Spinal cord (tissue), 10 donors: Measurements from ENCODE around the gene DACT3. TPM values are rescaled to one million over a fixed set of nuclear protein-coding genes. Genes with fewer than 3 reads are reported as not detected.

ENCODE experiments used
- DNase-seq, 6 donors: peaks; one replicate each; pipeline versions ENCODE4 v3.0.0 to v3.0.0-alpha.2; 2013 to 2015; ENCODE audit warnings: low spot score in 6 of 6, low read depth in 4 of 6
- H3K27ac ChIP-seq: one replicate; pipeline ENCODE4 v1.5.1; 2013; ENCODE audit warnings: low read depth, low read length, control low read depth
- H3K27me3 ChIP-seq: one replicate; pipeline ENCODE4 v1.6.1; 2013; ENCODE audit warnings: low read length; ENCODE audit not compliant: control insufficient read depth, insufficient read depth
- H3K36me3 ChIP-seq: one replicate; pipeline ENCODE4 v1.6.1; 2013; ENCODE audit warnings: low read length; ENCODE audit not compliant: control insufficient read depth, insufficient read depth
- H3K4me1 ChIP-seq: one replicate; pipeline ENCODE4 v1.6.1; 2013; ENCODE audit warnings: low read length; ENCODE audit not compliant: control insufficient read depth, insufficient read depth
- H3K4me3 ChIP-seq: one replicate; pipeline ENCODE4 v1.5.1; 2013; ENCODE audit warnings: low read depth, low read length, control low read depth
- H3K9me3 ChIP-seq: one replicate; pipeline ENCODE4 v1.6.1; 2013; ENCODE audit warnings: low read length; ENCODE audit not compliant: control insufficient read depth, insufficient read depth
- WGBS: methylation state at CpG from one replicate; pipeline ENCODE4 v1.1.5; 2013; ENCODE audit warnings: missing lambda C conversion rate; ENCODE audit not compliant: insufficient coverage; 5-methylcytosine and 5-hydroxymethylcytosine counted together
- long read RNA-seq, 4 donors: transcript quantifications; one replicate each; lab custom pipeline, GENCODE V29; 2026
- polyA plus RNA-seq, 2 donors: library from polyadenylated mRNA; unstranded; fragments of 120-200 nt; gene quantifications; one replicate each; pipeline ENCODE4 v1.2.1, GENCODE V29; 2013; ENCODE audit not compliant: insufficient read length in 2 of 2
- total RNA-seq, 2 donors: library from RNA; depleted of rRNA in 1 of 2; stranded (reverse); fragments of 120-200 nt in 1 of 2; fragments of >200 nt in 1 of 2; gene quantifications; one replicate each; pipeline versions ENCODE4 v1.2.3 to v1.2.4, GENCODE V29; 2013 to 2014
- donor health status: healthy.

The DACT3 gene, protein sequence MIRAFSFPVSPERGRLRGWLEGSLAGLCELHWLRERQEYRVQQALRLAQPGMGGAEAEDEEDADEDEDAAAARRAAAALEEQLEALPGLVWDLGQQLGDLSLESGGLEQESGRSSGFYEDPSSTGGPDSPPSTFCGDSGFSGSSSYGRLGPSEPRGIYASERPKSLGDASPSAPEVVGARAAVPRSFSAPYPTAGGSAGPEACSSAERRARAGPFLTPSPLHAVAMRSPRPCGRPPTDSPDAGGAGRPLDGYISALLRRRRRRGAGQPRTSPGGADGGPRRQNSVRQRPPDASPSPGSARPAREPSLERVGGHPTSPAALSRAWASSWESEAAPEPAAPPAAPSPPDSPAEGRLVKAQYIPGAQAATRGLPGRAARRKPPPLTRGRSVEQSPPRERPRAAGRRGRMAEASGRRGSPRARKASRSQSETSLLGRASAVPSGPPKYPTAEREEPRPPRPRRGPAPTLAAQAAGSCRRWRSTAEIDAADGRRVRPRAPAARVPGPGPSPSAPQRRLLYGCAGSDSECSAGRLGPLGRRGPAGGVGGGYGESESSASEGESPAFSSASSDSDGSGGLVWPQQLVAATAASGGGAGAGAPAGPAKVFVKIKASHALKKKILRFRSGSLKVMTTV
- total RNA-seq (10 to 100 TPM; 12.8 to 18.4 TPM), polyA plus RNA-seq (10 to 100 TPM; 50.0 to 50.8 TPM)
- long read RNA-seq, donor 1, transcript DACT3-202 (4 exons, 2,834 nt): major isoform, 11 of 12 reads
- long read RNA-seq, donor 1, partial matches to known transcripts: 0 of 12 reads
- long read RNA-seq, donor 1, other reads (novel, unspliced or antisense): 0 of 12 reads
- long read RNA-seq, donor 2, partial matches to known transcripts: 0 of 3 reads
- long read RNA-seq, donor 2, other reads (novel, unspliced or antisense): 0 of 3 reads
- long read RNA-seq, donor 3, partial matches to known transcripts: 0 of 1 reads
- long read RNA-seq, donor 3, other reads (novel, unspliced or antisense): 0 of 1 reads
- long read RNA-seq, donor 4, transcript DACT3-202 (4 exons, 2,834 nt): major isoform, 10 of 10 reads
- long read RNA-seq, donor 4, partial matches to known transcripts: 0 of 10 reads
- long read RNA-seq, donor 4, other reads (novel, unspliced or antisense): 0 of 10 reads

- peak; percentile 97 to 100 (median 100) for DNase-seq
- Histone ChIP-seq H3K4me3 (peak within 1 kb of the TSS; percentile 71), H3K4me1 (peaks cover 24% of the 10 kb centered on the region), H3K9me3 (no peaks in the 10 kb centered on the region), H3K27me3 (no peaks in the 10 kb centered on the region), H3K36me3 (peaks cover 5% of the 10 kb centered on the region), H3K27ac (peak within 1 kb of the TSS; percentile 85)
- 0% methylated on average over 45 of the region's 61 CpGs for WGBS
These were observed at the start of gene DACT3 for GRCh38 chr19:46661020-46661731. TSS of gene DACT3 (minus strand) at chr19:46661182. CDS start at chr19:46661064, 118 bp downstream.

- 72% methylated on average over 16 of the region's 25 CpGs for WGBS
- no peak for DNase-seq
- no peak overlapping the region for H3K27ac ChIP-seq
- H3K9me3 ChIP-seq: no peaks in the 10 kb centered on the region
- H3K27me3 ChIP-seq: no peaks in the 10 kb centered on the region
- no peak overlapping the region for H3K4me3 ChIP-seq
- peaks cover 19% of the 10 kb centered on the region for H3K4me1 ChIP-seq
- H3K36me3 ChIP-seq: peaks cover 33% of the 10 kb centered on the region
These were observed 49.7 kb upstream of the DACT3 start for GRCh38 chr19:46710687-46711086.

DNA sequence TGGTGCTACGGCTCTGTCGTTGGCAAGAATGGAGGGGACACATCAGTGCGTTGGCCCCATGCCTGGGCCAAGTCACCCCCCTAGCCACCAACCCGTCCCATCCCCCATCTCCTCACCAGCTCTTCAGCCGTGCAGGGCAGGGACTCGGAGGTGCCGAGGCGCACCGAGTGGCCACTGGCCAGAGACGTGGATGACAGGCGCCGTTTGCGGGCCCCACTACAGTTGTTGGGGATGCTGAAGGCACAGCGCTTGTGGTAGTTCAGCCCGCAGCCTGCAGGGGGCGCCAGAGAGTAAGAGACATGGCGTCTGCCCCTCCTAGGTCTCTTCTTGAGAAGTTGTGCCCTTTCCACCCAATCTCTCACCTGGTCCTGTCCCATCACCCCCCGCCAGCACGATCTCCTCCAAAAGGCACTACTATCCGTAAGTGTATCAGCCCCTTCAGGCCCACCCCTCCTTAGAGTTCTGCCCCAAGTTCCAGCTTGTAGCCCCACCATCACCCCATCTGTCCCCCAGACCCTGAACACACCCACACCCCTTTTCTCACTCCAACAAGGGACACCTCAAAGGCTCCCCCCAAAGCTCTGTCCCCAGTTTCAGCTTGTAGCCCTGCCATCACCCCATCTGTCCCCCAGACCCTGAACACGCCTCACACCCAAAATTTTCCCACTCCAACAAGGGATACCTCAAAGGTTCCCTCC, 43.5 kb upstream of the DACT3 start:
- Histone ChIP-seq H3K27ac (no peak overlapping the region), H3K4me1 (no peaks in the 10 kb centered on the region), H3K4me3 (no peak overlapping the region), H3K9me3 (no peaks in the 10 kb centered on the region), H3K27me3 (no peaks in the 10 kb centered on the region), H3K36me3 (peaks cover 64% of the 10 kb centered on the region)
- 39% methylated on average over 21 of the region's 21 CpGs for WGBS
- peak in 2 of 6 donors; percentile 20 to 47 for DNase-seq

GRCh38 chr19:46700704-46701103, 39.7 kb upstream of the DACT3 start:
- H3K36me3 ChIP-seq: peaks cover 72% of the 10 kb centered on the region

DNA sequence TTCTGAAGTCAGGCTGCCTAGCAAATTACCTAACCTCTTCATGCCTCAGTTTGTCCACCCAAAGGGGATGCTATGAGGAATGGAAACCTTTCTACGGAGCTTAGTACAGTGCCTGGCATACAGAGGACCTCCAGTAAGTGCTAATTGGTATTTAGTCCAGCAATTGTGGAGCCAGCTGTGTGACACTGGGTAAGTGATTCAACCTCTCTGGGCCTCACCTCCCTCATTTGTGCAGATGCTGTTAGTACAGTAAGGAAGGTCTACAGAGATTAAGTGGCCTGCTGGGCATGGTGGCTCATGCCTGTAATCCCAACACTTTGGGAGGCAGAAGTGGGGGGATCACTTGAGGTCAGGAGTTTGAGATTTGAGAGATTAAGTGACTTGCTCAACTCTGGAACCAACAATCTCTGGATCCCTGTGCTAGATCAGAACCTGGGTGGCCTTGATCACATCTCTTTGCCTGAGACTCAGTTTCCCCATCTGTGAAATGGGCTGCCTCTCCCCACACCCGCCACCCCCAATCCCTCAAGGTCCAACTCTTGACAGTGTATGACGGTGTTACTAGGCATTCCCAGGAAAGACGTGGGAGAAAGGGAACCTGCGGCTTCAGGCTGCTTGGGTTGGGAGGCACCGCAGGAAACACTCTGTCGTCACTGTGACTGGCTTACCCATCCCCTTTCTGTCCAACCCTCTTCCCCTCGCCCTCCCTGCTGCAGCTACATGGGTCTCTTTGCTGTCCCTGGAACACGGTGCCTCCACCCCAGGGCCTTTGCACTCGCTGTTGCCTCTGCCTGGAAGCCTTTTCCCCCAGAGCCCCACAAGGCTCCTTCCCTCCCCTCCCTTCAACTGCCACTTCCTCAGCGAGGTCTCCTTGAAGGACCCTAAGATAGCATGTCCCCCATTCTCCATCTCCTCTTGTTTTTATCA, 37.7 kb upstream of the DACT3 start:
- Histone ChIP-seq H3K27ac (no peak overlapping the region), H3K9me3 (no peaks in the 10 kb centered on the region), H3K27me3 (no peaks in the 10 kb centered on the region), H3K4me3 (no peak overlapping the region), H3K36me3 (peaks cover 81% of the 10 kb centered on the region), H3K4me1 (peaks cover 12% of the 10 kb centered on the region)
- 96% methylated on average over 10 of the region's 11 CpGs for whole genome bisulfite sequencing
- DNase-seq: no peak

More at GRCh38 chr19:46700704-46701103, 39.7 kb upstream of the DACT3 start:
- Histone ChIP-seq H3K27me3 (no peaks in the 10 kb centered on the region), H3K9me3 (no peaks in the 10 kb centered on the region), H3K4me1 (peaks cover 12% of the 10 kb centered on the region), H3K27ac (no peak overlapping the region), H3K4me3 (no peak overlapping the region)
- WGBS: 90% methylated on average over 10 of the region's 13 CpGs
- DNase-seq: no peak

DNA sequence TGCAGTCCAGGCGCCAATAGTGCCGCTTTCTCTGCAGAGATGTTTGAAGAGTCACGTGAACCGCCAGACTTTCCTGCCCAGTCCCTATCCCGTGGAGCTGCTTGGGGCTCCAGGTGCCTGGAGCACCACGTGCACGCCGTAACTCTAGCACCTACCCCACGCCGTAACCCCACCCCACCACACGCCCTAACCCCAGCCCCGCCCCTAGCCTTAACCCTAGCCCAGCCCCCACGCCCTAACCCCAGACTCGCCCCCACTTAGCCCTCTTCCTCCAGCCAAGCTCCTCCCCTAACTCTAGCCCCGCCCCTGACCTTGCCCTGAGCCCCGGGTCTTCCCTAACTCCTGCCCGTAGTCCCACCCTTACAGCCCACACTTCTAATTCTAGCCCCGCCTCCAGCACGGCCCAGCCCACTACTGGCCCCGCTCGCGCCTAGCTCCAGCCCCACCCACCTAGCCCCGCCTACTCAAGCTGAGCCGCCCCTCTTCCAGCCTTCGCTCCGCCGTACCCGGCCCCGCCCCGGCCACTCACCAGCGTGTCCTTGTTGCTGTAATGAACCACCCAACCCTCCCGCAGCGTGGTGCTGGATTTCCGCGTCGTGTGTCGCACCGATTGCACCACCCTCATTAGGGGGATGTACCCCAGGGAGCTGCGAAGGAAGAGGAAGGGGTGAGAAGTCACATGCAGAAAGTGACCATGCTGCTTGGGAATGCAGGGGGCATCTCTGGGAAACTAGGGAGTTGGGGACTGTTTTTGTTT, 36.4 kb upstream of the DACT3 start:
- no peak overlapping the region for H3K27ac ChIP-seq
- H3K27me3 ChIP-seq: no peaks in the 10 kb centered on the region
- peaks cover 84% of the 10 kb centered on the region for H3K36me3 ChIP-seq
- WGBS: 13% methylated on average over 32 of the region's 39 CpGs
- H3K4me1 ChIP-seq: peaks cover 12% of the 10 kb centered on the region
- H3K4me3 ChIP-seq: peak overlapping the region; percentile 5
- DNase-seq: peak in 4 of 6 donors; percentile 24 to 87 (median 60)
- H3K9me3 ChIP-seq: no peaks in the 10 kb centered on the region

- Histone ChIP-seq H3K9me3 (no peaks in the 10 kb centered on the region), H3K4me3 (no peak overlapping the region), H3K36me3 (peaks cover 86% of the 10 kb centered on the region), H3K27me3 (no peaks in the 10 kb centered on the region), H3K4me1 (peaks cover 12% of the 10 kb centered on the region), H3K27ac (no peak overlapping the region)
- WGBS: 70% methylated on average over 9 of the region's 9 CpGs
- no peak for DNase-seq
These were observed 35.9 kb upstream of the DACT3 start for GRCh38 chr19:46696866-46697203.
